HepG2 (cell line): ENCODE measurements around the gene WDHD1. TPM values are rescaled to one million over a fixed set of nuclear protein-coding genes. Genes with fewer than 3 reads are reported as not detected.

Source experiments
- ATAC-seq: fragments of 200-7000 bp; cut with Tn5 transposase; 3 replicates; pipeline ENCODE4 v1.9.1; 2020; ENCODE audit warnings: mild to moderate bottlenecking, moderate library complexity
- BruUV-seq: library from RNA; stranded (reverse); fragments of 400-500 nt; replicated peaks from 2 replicates; lab custom pipeline; 2021; lab: Mats Ljungman, UMichigan
- CTCF ChIA-PET: fragments of 300-600 bp; formaldehyde crosslinking; extraction: SDS; loops from one replicate; lab custom pipeline; 2021; ENCODE audit warnings: low total read pairs, inconsistent platforms, low intra/inter-chr PET ratio; lab: Yijun Ruan, JAX
- POLR2A ChIA-PET: fragments of 350-600 bp; sonication (Branson Sonifier 250); formaldehyde crosslinking; loops from one replicate; lab custom pipeline; 2020; ENCODE audit warnings: antibody characterized with exemption, inconsistent platforms; lab: Yijun Ruan, JAX
- DNase-seq: peaks from one replicate; pipeline ENCODE4 v3.0.0-alpha.2; 2015; ENCODE audit warnings: low spot score
- FAIRE-seq: peaks from 3 replicates; lab custom pipeline; 2011; peaks lifted over from hg19 to GRCh38; lab: Jason Lieb, UNC
- H2AFZ ChIP-seq: one replicate; pipeline ENCODE4 v1.6.1; 2011; ENCODE audit warnings: low read length, inconsistent platforms
- H3K27ac ChIP-seq: fragments of 300-600 bp; 3 replicates; pipeline ENCODE4 v1.8.0; 2011; ENCODE audit warnings: mixed run types, mild to moderate bottlenecking, mixed read lengths, low read length, inconsistent platforms; ENCODE audit not compliant: insufficient read depth; ENCODE audit errors: extremely low read length
- H3K27me3 ChIP-seq, 2 experiments: fragments of 200-600 bp in 1 of 2; 2 replicates in 1 of 2; 3 replicates in 1 of 2; pipeline versions ENCODE4 v1.6.0 to v1.8.0; 2011; ENCODE audit warnings: low read length in 2 of 2, mild to moderate bottlenecking in 2 of 2, moderate library complexity in 2 of 2, inconsistent platforms in 1 of 2; ENCODE audit not compliant: insufficient read depth in 2 of 2, control insufficient read depth in 1 of 2
- H3K36me3 ChIP-seq, 2 experiments: fragments of 200-600 bp in 1 of 2; replicated peaks in 1 of 2; 2 replicates in 1 of 2; 3 replicates in 1 of 2; pipeline versions ENCODE4 v1.5.1 to v1.8.0; 2011; ENCODE audit warnings: low read length in 2 of 2, inconsistent platforms in 1 of 2; ENCODE audit not compliant: insufficient read depth in 2 of 2, control insufficient read depth in 1 of 2
- H3K4me1 ChIP-seq: 2 replicates; pipeline ENCODE4 v1.5.1; 2012; ENCODE audit warnings: low read length, inconsistent platforms; ENCODE audit not compliant: insufficient read depth
- H3K4me2 ChIP-seq: 2 replicates; pipeline ENCODE4 v1.6.0; 2011; ENCODE audit warnings: low read depth, low read length, inconsistent platforms
- H3K4me3 ChIP-seq, 3 experiments: fragments of 200-600 bp in 1 of 3; sonication (generic), shearing (Covaris generic) in 1 of 3; replicated peaks in 1 of 3; 2 replicates each; pipeline ENCODE4 v1.5.1; 2011 to 2016; ENCODE audit warnings: low read length in 3 of 3, inconsistent platforms in 2 of 3, low read depth in 2 of 3, mild to moderate bottlenecking in 2 of 3, control low read depth in 1 of 3, mixed read lengths in 1 of 3; ENCODE audit not compliant: insufficient read depth in 1 of 3
- H3K79me2 ChIP-seq: one replicate; pipeline ENCODE4 v1.6.1; 2011; ENCODE audit warnings: low read length, inconsistent platforms; ENCODE audit not compliant: insufficient read depth
- H3K9ac ChIP-seq: 2 replicates; pipeline ENCODE4 v1.6.0; 2011; ENCODE audit warnings: mild to moderate bottlenecking, low read depth, low read length, inconsistent platforms; ENCODE audit not compliant: insufficient read depth
- H3K9me3 ChIP-seq: 2 replicates; pipeline ENCODE4 v1.5.1; 2012; ENCODE audit warnings: mild to moderate bottlenecking, low read length
- H4K20me1 ChIP-seq: 2 replicates; pipeline ENCODE4 v1.6.0; 2011; ENCODE audit warnings: inconsistent platforms, mild to moderate bottlenecking, low read length, moderate library complexity; ENCODE audit not compliant: insufficient read depth
- ADNP ChIP-seq: sonication (generic); formaldehyde crosslinking; IDR thresholded peaks from 2 replicates; pipeline ENCODE4 v1.4.0; 2020; ENCODE audit warnings: missing genetic modification reagents
- CERS6 ChIP-seq: sonication (generic); formaldehyde crosslinking; IDR thresholded peaks from 2 replicates; pipeline ENCODE4 v1.5.0; 2020; ENCODE audit warnings: missing genetic modification reagents
- FOXO1 ChIP-seq: sonication (generic); formaldehyde crosslinking; IDR thresholded peaks from 2 replicates; pipeline ENCODE4 v1.4.0; 2020; ENCODE audit warnings: missing genetic modification reagents
- HNF4G ChIP-seq, 2 experiments: sonication (generic) in 1 of 2; formaldehyde crosslinking in 1 of 2; IDR thresholded peaks; 2 replicates each; pipeline versions ENCODE4 v1.4.0 to v1.6.1; 2011 to 2020; ENCODE audit warnings: borderline replicate concordance in 2 of 2, low read depth in 2 of 2, mild to moderate bottlenecking in 2 of 2, low read length in 1 of 2, missing genetic modification reagents in 1 of 2, moderate library complexity in 1 of 2
- IRF1 ChIP-seq: sonication (generic); formaldehyde crosslinking; IDR thresholded peaks from 2 replicates; pipeline ENCODE4 v1.4.0; 2020; ENCODE audit warnings: low read depth, mild to moderate bottlenecking, missing genetic modification reagents
- IRX3 ChIP-seq: sonication (generic); formaldehyde crosslinking; IDR thresholded peaks from 2 replicates; pipeline ENCODE4 v1.8.1; 2023; ENCODE audit warnings: mild to moderate bottlenecking, low read depth, missing genetic modification reagents, borderline replicate concordance
- MED1 ChIP-seq: sonication (generic); formaldehyde crosslinking; IDR thresholded peaks from 2 replicates; pipeline ENCODE4 v1.4.0; 2020; ENCODE audit warnings: missing genetic modification reagents
- NCOA1 ChIP-seq: sonication (generic); formaldehyde crosslinking; IDR thresholded peaks from 2 replicates; pipeline ENCODE4 v1.9.0; 2021; ENCODE audit warnings: missing genetic modification reagents
- RBM39 ChIP-seq: fragments of 200-400 bp; formaldehyde crosslinking; IDR thresholded peaks from one replicate; pipeline ENCODE4 v1.6.1; 2018; ENCODE audit warnings: antibody characterized with exemption, mild to moderate bottlenecking, low read depth, low read length; ENCODE audit not compliant: poor library complexity, severe bottlenecking
- SP5 ChIP-seq: IDR thresholded peaks from 2 replicates; pipeline ENCODE4 v1.6.1; 2016; ENCODE audit warnings: low read depth, borderline replicate concordance
- TAF15 ChIP-seq: fragments of 200-400 bp; formaldehyde crosslinking; IDR thresholded peaks from one replicate; pipeline ENCODE4 v1.6.1; 2018; ENCODE audit warnings: mild to moderate bottlenecking, low read depth, low read length; ENCODE audit not compliant: poor library complexity, severe bottlenecking
- THAP11 ChIP-seq: IDR thresholded peaks from 2 replicates; pipeline ENCODE4 v1.6.1; 2016; ENCODE audit warnings: missing biosample characterization, missing genetic modification reagents
- ZBTB43 ChIP-seq: sonication (generic); formaldehyde crosslinking; conservative IDR thresholded peaks from 2 replicates; pipeline ENCODE4 v1.4.0; 2020; ENCODE audit warnings: missing genetic modification reagents
- ZNF274 ChIP-seq: sonication (generic); formaldehyde crosslinking; IDR thresholded peaks from 2 replicates; pipeline ENCODE4 v1.5.1; 2020; ENCODE audit warnings: mild to moderate bottlenecking, missing genetic modification reagents
- ZNF367 ChIP-seq: sonication (generic); formaldehyde crosslinking; IDR thresholded peaks from 2 replicates; pipeline ENCODE4 v1.4.0; 2020; ENCODE audit warnings: missing genetic modification reagents, borderline replicate concordance
- ZNF562 ChIP-seq: sonication (generic); formaldehyde crosslinking; IDR thresholded peaks from 2 replicates; pipeline ENCODE4 v1.8.0; 2022; ENCODE audit warnings: missing genetic modification reagents, borderline replicate concordance
- ZNF639 ChIP-seq: conservative IDR thresholded peaks from 2 replicates; pipeline ENCODE4 v1.6.1; 2018; ENCODE audit warnings: missing genetic modification reagents
- ZNF800 ChIP-seq: sonication (generic); formaldehyde crosslinking; IDR thresholded peaks from 2 replicates; pipeline ENCODE4 v1.4.0; 2020; ENCODE audit warnings: missing genetic modification reagents
- ZSCAN20 ChIP-seq: sonication (generic); formaldehyde crosslinking; IDR thresholded peaks from 2 replicates; pipeline ENCODE4 v1.4.0; 2020; ENCODE audit warnings: missing genetic modification reagents, mild to moderate bottlenecking, borderline replicate concordance
- WGBS: methylation state at CpG from one replicate; pipeline ENCODE4 v1.1.6; 2017; ENCODE audit warnings: low lambda C conversion rate; 5-methylcytosine and 5-hydroxymethylcytosine counted together
- in situ Hi-C: cut with HindIII; loops from 2 replicates; pipeline ENCODE4 v1.10.0; 2017; ENCODE audit warnings: low pct_unique_long_range_greater_than_20kb; ENCODE audit not compliant: extremely low pct_ligation_motif_present
- intact Hi-C: fragments of 100-400 bp; cut with micrococcal nuclease; formaldehyde crosslinking; loops from one replicate; pipeline ENCODE4 v1.10.0; 2022; ENCODE audit not compliant: unreplicated experiment
- polyA plus RNA-seq, 8 experiments: library from polyadenylated mRNA; depleted of rRNA in 3 of 8; stranded (reverse) in 7 of 8; unstranded in 1 of 8; fragments of >200 nt; fragmentation: Illumina TruSeq in 4 of 8; extraction: Trizol in 4 of 8; gene quantifications; 2 replicates each; pipeline versions ENCODE4 v1.2.1 to v1.2.3, GENCODE V29; 2011 to 2016; ENCODE audit warnings: low read depth in 4 of 8, missing spikeins in 1 of 8, mixed read lengths in 1 of 8; ENCODE audit not compliant: insufficient read depth in 1 of 8
- total RNA-seq, 5 experiments: library from RNA; depleted of rRNA; stranded (reverse); fragments of >200 nt; fragmentation: Illumina TruSeq; extraction: Trizol; gene quantifications; 2 replicates each; pipeline ENCODE4 v1.2.3, GENCODE V29; 2016; ENCODE audit warnings: low read depth in 1 of 5

WDHD1 gene
- total and polyA plus RNA-seq, 2 of the 13 experiments (the other 11 are each of a cell fraction or from before 2014, with no cell fraction given), result 5.5 to 27.5 TPM

GRCh38 chr14:54936816-54937215, 90.1 kb downstream of the WDHD1 start:
- WGBS, result 93% methylated on average over 1 of the region's 1 CpG
- Histone ChIP-seq H2AFZ (no peak overlapping the region), H3K27ac (no peak overlapping the region), H3K9me3 (no peaks in the 10 kb centered on the region), H3K36me3 (no peaks in the 10 kb centered on the region; a peak in 1 of 5 replicates)
- no TSS peak for BruUV-seq
- POLR2A ChIA-PET, result no interaction called here
- in situ Hi-C loops, result no loop called here
- TF ChIP-seq ZNF562 (CRISPR knock-in tag) (no peak), MED1 (no peak), ZNF639 (CRISPR knock-in tag) (no peak), ZNF800 (CRISPR knock-in tag) (no peak), RBM39 (no peak), CERS6 (no peak), ADNP (CRISPR knock-in tag) (no peak), NCOA1 (CRISPR knock-in tag) (no peak), THAP11 (CRISPR knock-in tag) (no peak), SP5 (no peak), ZBTB43 (CRISPR knock-in tag) (no peak), HNF4G (IDR thresholded peaks at IDR 0.05; ENCODE audit: borderline replicate concordance, low read depth, low read length) (no peak), HNF4G (CRISPR knock-in tag; IDR thresholded peaks at IDR 0.05; ENCODE audit: borderline replicate concordance, low read depth) (no peak), TAF15 (no peak), ZNF274 (CRISPR knock-in tag) (no peak), FOXO1 (CRISPR knock-in tag) (no peak), IRF1 (CRISPR knock-in tag) (no peak), ZNF367 (CRISPR knock-in tag) (no peak), IRX3 (no peak), ZSCAN20 (no peak)
- TF ChIP-seq, all 625 proteins: peak for 0
- Histone ChIP-seq H3K9ac (no peak overlapping the region), H4K20me1 (no peaks in the 10 kb centered on the region), H3K79me2 (no peaks in the 10 kb centered on the region), H3K4me2 (no peak overlapping the region), H3K4me3 (no peak overlapping the region), H3K27me3 (no peaks in the 10 kb centered on the region), H3K4me1 (peaks cover 20% of the 10 kb centered on the region)
- DNase-seq, result no peak
- CTCF ChIA-PET, result no interaction called here
- intact Hi-C loops, result loop anchor here (5.0 kb wide), 1 partner anchor 825 kb away; no protein-coding TSS in a partner anchor
- no peak for FAIRE-seq
- no peak for ATAC-seq
